Spleen (tissue), 7 donors: ENCODE measurements around the gene RAPSN.

Source experiments
- POLR2AphosphoS5 ChIP-seq, 3 donors: sonication (generic); formaldehyde crosslinking; IDR thresholded peaks; one replicate each; pipeline ENCODE4 v1.5.1; 2017; ENCODE audit warnings: antibody characterized with exemption in 3 of 3
- TF ChIP-seq, protein P1 (sequence below), 11 experiments: fragments of 200-600 bp in 7 of 11; fragments of 450-650 bp in 4 of 11; sonication (generic) in 4 of 11; IDR thresholded peaks in 8 of 11; conservative IDR thresholded peaks in 3 of 11; 1 replicate in 7 of 11; 2 replicates in 4 of 11; pipeline versions ENCODE4 v1.4.0 to v1.8.0; 2016 to 2021; ENCODE audit warnings: antibody characterized with exemption in 11 of 11, inconsistent platforms in 4 of 11, mild to moderate bottlenecking in 1 of 11
- donor health status: DM: no; HTN: no; CAD: no; lungs with moderate emphysema.
- donor health status: DM: no; HTN: no; CAD: no.
- donor health status: DM: no; HTN: no; CAD: no.

GRCh38 chr11:47441421-47441820 lies 7.5 kb downstream of the RAPSN start:
- no peak for TF ChIP-seq POLR2AphosphoS5 (IDR thresholded peaks at IDR 0.05)
- TF ChIP-seq, protein P1, sequence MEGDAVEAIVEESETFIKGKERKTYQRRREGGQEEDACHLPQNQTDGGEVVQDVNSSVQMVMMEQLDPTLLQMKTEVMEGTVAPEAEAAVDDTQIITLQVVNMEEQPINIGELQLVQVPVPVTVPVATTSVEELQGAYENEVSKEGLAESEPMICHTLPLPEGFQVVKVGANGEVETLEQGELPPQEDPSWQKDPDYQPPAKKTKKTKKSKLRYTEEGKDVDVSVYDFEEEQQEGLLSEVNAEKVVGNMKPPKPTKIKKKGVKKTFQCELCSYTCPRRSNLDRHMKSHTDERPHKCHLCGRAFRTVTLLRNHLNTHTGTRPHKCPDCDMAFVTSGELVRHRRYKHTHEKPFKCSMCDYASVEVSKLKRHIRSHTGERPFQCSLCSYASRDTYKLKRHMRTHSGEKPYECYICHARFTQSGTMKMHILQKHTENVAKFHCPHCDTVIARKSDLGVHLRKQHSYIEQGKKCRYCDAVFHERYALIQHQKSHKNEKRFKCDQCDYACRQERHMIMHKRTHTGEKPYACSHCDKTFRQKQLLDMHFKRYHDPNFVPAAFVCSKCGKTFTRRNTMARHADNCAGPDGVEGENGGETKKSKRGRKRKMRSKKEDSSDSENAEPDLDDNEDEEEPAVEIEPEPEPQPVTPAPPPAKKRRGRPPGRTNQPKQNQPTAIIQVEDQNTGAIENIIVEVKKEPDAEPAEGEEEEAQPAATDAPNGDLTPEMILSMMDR (IDR thresholded peaks at IDR 0.05 in 8 of 11, conservative IDR thresholded peaks at IDR 0.05 in 3 of 11), result no peak
